Loucy (cell line): Measurements from ENCODE around the gene IFI44L.

Experiments used
- H2AFZ ChIP-seq: fragments of 200-600 bp; sonication (generic); 2 replicates; pipeline ENCODE4 v1.6.0; 2016; ENCODE audit warnings: antibody characterized with exemption, mild to moderate bottlenecking, low read length, moderate library complexity
- H3F3A ChIP-seq: fragments of 200-600 bp; 2 replicates; pipeline ENCODE4 v1.6.0; 2016; ENCODE audit warnings: antibody characterized with exemption, low read depth, mild to moderate bottlenecking
- H3K27me3 ChIP-seq: fragments of 200-600 bp; sonication (generic); 2 replicates; pipeline ENCODE4 v1.6.1; 2014; ENCODE audit warnings: low read length, mild to moderate bottlenecking; ENCODE audit not compliant: insufficient read depth, poor library complexity, severe bottlenecking
- H3K36me3 ChIP-seq: fragments of 200-600 bp; sonication (generic); 2 replicates; pipeline ENCODE4 v1.6.1; 2016; ENCODE audit warnings: low read length; ENCODE audit not compliant: insufficient read depth
- H3K4me1 ChIP-seq: fragments of 200-600 bp; sonication (generic); 2 replicates; pipeline ENCODE4 v1.5.1; 2014; ENCODE audit warnings: low read length, mild to moderate bottlenecking; ENCODE audit not compliant: insufficient read depth, poor library complexity, severe bottlenecking
- H3K4me2 ChIP-seq: fragments of 200-600 bp; sonication (generic); 2 replicates; pipeline ENCODE4 v1.6.0; 2014; ENCODE audit warnings: antibody characterized with exemption, low read length, low read depth, mild to moderate bottlenecking; ENCODE audit not compliant: poor library complexity, severe bottlenecking
- H3K4me3 ChIP-seq: fragments of 200-600 bp; sonication (generic); 2 replicates; pipeline ENCODE4 v1.5.1; 2014; ENCODE audit warnings: low read length, mild to moderate bottlenecking, mixed read lengths; ENCODE audit not compliant: poor library complexity, severe bottlenecking
- H3K79me2 ChIP-seq: fragments of 200-600 bp; sonication (generic); 2 replicates; pipeline ENCODE4 v1.6.1; 2014; ENCODE audit warnings: low read length; ENCODE audit not compliant: insufficient read depth
- H3K9ac ChIP-seq: fragments of 200-600 bp; sonication (generic); 2 replicates; pipeline ENCODE4 v1.6.0; 2014; ENCODE audit warnings: mild to moderate bottlenecking, low read depth, low read length, moderate library complexity; ENCODE audit not compliant: poor library complexity, severe bottlenecking
- H3K9me2 ChIP-seq: fragments of 200-600 bp; sonication (generic); replicated peaks from 2 replicates; pipeline ENCODE4 v1.6.1; 2016; ENCODE audit warnings: low read depth, low read length, mixed read lengths
- H3K9me3 ChIP-seq: fragments of 200-600 bp; sonication (generic); 2 replicates; pipeline ENCODE4 v1.6.1; 2014; ENCODE audit warnings: mild to moderate bottlenecking, antibody characterized with exemption, low read length, low read depth; ENCODE audit not compliant: insufficient read depth
- H4K20me1 ChIP-seq: fragments of 200-600 bp; sonication (generic); 2 replicates; pipeline ENCODE4 v1.6.0; 2014; ENCODE audit warnings: antibody characterized with exemption, low read length, mild to moderate bottlenecking; ENCODE audit not compliant: insufficient read depth, poor library complexity, severe bottlenecking
- EZH2phosphoT487 ChIP-seq: fragments of 200-600 bp; IDR thresholded peaks from 2 replicates; pipeline ENCODE4 v1.6.1; 2018; ENCODE audit warnings: antibody characterized with exemption, mild to moderate bottlenecking, moderate library complexity, borderline replicate concordance
- TF ChIP-seq, protein P1 (sequence below): fragments of 200-600 bp; sonication (generic); conservative IDR thresholded peaks from 2 replicates; pipeline ENCODE4 v1.5.1; 2014; ENCODE audit warnings: mild to moderate bottlenecking, antibody characterized with exemption, low read length

The IFI44L gene

DNA sequence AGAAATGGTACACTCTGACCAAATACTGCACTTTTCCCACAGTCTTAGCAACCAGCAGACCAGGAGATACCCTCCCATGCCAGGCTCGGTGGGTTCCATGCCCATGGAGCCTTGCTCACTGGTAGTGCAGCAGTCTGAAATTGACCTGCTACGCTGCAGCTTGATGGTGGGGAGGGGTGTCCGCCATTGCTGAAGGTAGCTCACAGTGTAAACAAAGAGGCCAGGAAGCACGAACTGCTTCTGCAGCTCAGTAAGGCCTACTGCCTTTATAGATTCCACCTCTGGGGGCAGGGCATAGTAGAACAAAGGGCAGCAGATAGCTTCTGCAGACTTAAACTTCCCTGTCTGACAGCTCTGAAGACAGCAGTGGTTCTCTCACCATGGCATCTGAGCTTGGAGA is 12.3 kb upstream of the IFI44L start:
- no peaks in the 10 kb centered on the region for H3K36me3 ChIP-seq
- H3K4me2 ChIP-seq = no peak overlapping the region
- H3K9ac ChIP-seq = no peak overlapping the region
- H3K4me3 ChIP-seq = no peak overlapping the region
- no peaks in the 10 kb centered on the region for H3K9me2 ChIP-seq
- H3K9me3 ChIP-seq = no peaks in the 10 kb centered on the region
- H3K79me2 ChIP-seq = no peaks in the 10 kb centered on the region
- peak overlapping the region; percentile 10; the same call in 1 of the 2 replicates for H2AFZ ChIP-seq
- TF ChIP-seq, protein P1, sequence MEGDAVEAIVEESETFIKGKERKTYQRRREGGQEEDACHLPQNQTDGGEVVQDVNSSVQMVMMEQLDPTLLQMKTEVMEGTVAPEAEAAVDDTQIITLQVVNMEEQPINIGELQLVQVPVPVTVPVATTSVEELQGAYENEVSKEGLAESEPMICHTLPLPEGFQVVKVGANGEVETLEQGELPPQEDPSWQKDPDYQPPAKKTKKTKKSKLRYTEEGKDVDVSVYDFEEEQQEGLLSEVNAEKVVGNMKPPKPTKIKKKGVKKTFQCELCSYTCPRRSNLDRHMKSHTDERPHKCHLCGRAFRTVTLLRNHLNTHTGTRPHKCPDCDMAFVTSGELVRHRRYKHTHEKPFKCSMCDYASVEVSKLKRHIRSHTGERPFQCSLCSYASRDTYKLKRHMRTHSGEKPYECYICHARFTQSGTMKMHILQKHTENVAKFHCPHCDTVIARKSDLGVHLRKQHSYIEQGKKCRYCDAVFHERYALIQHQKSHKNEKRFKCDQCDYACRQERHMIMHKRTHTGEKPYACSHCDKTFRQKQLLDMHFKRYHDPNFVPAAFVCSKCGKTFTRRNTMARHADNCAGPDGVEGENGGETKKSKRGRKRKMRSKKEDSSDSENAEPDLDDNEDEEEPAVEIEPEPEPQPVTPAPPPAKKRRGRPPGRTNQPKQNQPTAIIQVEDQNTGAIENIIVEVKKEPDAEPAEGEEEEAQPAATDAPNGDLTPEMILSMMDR = no peak
- no peak for TF ChIP-seq EZH2phosphoT487
- H3K4me1 ChIP-seq = no peaks in the 10 kb centered on the region
- no peaks in the 10 kb centered on the region for H4K20me1 ChIP-seq
- H3K27me3 ChIP-seq = no peaks in the 10 kb centered on the region
- H3F3A ChIP-seq = no peaks in the 10 kb centered on the region

DNA sequence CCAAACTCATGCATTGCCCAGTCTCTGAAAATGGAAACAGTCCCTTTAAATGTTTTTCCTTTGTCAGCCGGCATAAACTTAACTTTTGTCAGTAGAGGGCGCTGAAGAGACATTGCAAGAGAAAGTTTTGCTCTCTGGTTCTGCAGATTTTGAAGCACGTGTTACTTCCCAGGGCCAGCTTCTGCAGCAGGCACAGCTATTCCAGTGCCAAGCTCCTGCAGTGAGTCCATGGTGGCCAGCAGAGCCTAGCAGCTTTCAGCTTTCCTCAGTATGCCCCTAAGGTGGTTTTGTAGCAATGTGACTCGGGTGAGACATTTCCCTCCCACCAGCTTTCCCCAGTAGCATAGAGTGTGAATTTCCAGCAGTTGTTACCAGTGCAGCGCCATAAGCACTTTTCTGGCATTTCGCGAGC is 2.6 kb upstream of the IFI44L start:
- no peaks in the 10 kb centered on the region for H3K9me3 ChIP-seq
- no peaks in the 10 kb centered on the region for H3K9me2 ChIP-seq
- no peak overlapping the region for H3K4me3 ChIP-seq
- 0 out of 2 replicates have a peak, but pooled peaks cover 5% of the 10 kb centered on the region for H3F3A ChIP-seq
- no peaks in the 10 kb centered on the region for H3K79me2 ChIP-seq
- peak overlapping the region; percentile 83 for H2AFZ ChIP-seq
- H3K36me3 ChIP-seq = no peaks in the 10 kb centered on the region
- H4K20me1 ChIP-seq = no peaks in the 10 kb centered on the region
- no peaks in the 10 kb centered on the region for H3K27me3 ChIP-seq
- peaks cover 11% of the 10 kb centered on the region for H3K4me1 ChIP-seq
- TF ChIP-seq EZH2phosphoT487 = no peak
- TF ChIP-seq, protein P1 = peak; percentile 91
- peak overlapping the region; percentile 37 for H3K4me2 ChIP-seq
- H3K9ac ChIP-seq = no peak overlapping the region

DNA sequence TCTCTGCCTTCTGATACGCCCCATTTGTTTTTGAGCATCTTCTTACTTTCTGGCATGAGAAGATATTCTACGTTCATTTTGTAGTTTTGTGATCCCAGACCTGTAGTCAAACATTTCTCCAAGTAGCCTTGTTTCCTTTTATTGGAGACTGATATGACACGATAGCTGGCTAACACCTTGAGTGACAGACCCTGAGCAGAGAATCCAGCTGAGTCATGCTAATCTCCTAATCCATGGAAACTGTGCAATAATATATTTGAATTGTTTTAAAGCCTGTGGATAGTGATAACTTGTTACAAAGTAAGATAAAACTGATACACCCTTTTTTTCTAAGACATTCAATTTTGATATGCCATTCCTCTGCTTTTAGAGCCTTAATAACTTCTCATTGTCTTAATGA is 1.2 kb upstream of the IFI44L start:
- Histone ChIP-seq H3K4me1 (peaks cover 11% of the 10 kb centered on the region), H3K4me2 (no peak overlapping the region), H3K9ac (no peak overlapping the region), H2AFZ (no peak overlapping the region), H3K9me2 (no peaks in the 10 kb centered on the region), H3K36me3 (no peaks in the 10 kb centered on the region), H3F3A (0 out of 2 replicates have a peak, but pooled peaks cover 5% of the 10 kb centered on the region), H3K79me2 (no peaks in the 10 kb centered on the region), H3K4me3 (no peak overlapping the region), H4K20me1 (no peaks in the 10 kb centered on the region), H3K9me3 (no peaks in the 10 kb centered on the region), H3K27me3 (no peaks in the 10 kb centered on the region)
- TF ChIP-seq, protein P1 = no peak
- TF ChIP-seq EZH2phosphoT487 = no peak
